ENCODE results near the gene ACP4.

ACP4 gene

GRCh38 chr19:50833802-50834167, 43.6 kb downstream of the ACP4 start:
- TF ChIP-seq REST (IDR thresholded peaks at IDR 0.05; ENCODE audit: insufficient read depth in 1 of 2, low read depth in 2 of 2, low read length in 2 of 2) (no peak), POLR2AphosphoS5 (IDR thresholded peaks at IDR 0.05; ENCODE audit: low read depth, low read length) (no peak)

DNA sequence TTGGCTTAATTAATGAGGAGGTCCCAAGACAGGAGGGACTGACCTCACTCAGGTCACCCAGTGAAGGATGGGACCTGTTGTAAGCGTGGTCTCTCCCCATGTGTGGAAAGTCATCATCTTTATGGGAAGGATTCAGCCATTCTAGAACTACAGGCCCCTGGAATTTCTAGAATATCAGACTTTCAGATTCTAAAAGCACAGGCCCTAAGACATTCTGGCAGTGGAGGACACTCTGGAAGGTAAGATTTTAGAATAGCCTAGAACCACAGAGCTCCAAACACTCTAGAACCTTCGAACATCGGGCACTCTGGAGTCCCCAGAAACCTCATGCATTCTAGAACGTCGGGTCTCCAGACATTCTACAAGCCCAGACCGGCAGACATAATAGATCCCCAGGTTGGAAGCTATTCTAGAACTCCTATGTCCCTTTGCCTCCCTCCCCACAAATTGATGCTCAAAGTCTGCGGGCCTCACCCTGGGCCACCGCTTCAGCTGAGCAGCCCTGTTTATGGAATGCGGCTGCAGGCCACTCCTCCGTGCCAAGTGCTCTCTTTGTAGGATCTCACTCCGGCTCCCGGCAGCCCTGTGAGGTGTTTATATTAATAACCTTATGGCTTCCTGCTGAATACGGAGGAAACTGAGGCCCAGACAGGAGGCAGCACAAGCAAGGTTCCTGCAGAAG, 45.0 kb downstream of the ACP4 start:
- TF ChIP-seq FOXP2 (optimal IDR thresholded peaks at IDR 0.05; ENCODE audit: borderline replicate concordance, extremely low read depth, extremely low read length, insufficient read depth) = no peak
- no peak for TF ChIP-seq TAF1 (IDR thresholded peaks at IDR 0.05; ENCODE audit: borderline replicate concordance, insufficient read depth, low read length)
- no peak for TF ChIP-seq POLR2AphosphoS5 (IDR thresholded peaks at IDR 0.05; ENCODE audit: low read depth, low read length)
- TF ChIP-seq SIN3A (IDR thresholded peaks at IDR 0.05; ENCODE audit: borderline replicate concordance, insufficient read depth, low read length) = no peak
- no peak for TF ChIP-seq REST (IDR thresholded peaks at IDR 0.05; ENCODE audit: insufficient read depth in 1 of 2, low read depth in 2 of 2, low read length in 2 of 2)

DNA sequence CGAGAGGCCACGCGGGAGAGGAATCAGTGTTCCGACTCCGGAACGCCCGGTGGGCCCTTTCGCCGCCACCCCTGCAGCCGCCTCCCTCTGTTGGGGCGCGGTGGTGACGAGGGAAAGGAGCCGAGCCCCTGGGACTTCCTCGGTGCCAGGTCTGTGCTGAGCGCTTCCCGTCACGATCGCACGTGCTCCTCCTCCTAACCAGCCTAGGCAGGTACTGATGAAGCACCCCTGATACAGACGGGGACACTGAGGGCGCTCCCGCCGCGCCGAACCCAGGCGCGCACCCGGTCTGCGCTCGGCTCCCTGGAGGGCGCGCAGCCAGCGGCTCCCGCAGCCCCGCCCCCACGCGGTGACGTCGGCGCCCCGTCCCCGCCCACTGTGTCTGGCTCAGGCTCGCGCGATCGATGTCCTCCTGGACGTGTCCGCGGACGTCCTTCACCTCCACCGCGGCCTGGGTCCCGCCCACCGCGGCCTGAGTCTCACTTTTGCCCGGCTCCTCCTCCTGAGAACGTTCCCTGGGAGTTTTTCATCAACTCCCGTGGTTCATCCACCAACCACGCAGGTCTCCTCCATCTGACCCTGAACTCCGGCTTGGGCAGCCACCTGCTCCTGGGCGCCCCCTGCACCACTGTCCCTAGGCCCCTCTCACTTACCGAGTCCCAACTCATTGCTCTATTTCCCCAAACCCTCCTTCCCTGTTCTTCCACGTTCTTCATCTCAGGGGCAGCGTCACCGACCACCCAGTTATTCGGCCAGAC, 45.7 kb downstream of the ACP4 start:
- TF ChIP-seq FOXP2 (optimal IDR thresholded peaks at IDR 0.05; ENCODE audit: borderline replicate concordance, extremely low read depth, extremely low read length, insufficient read depth) = peak; percentile 52
- TF ChIP-seq POLR2AphosphoS5 (IDR thresholded peaks at IDR 0.05; ENCODE audit: low read depth, low read length) = no peak
- TF ChIP-seq SIN3A (IDR thresholded peaks at IDR 0.05; ENCODE audit: borderline replicate concordance, insufficient read depth, low read length) = no peak
- TF ChIP-seq REST (IDR thresholded peaks at IDR 0.05; ENCODE audit: insufficient read depth in 1 of 2, low read depth in 2 of 2, low read length in 2 of 2) = no peak
- TF ChIP-seq TAF1 (IDR thresholded peaks at IDR 0.05; ENCODE audit: borderline replicate concordance, insufficient read depth, low read length) = no peak

DNA sequence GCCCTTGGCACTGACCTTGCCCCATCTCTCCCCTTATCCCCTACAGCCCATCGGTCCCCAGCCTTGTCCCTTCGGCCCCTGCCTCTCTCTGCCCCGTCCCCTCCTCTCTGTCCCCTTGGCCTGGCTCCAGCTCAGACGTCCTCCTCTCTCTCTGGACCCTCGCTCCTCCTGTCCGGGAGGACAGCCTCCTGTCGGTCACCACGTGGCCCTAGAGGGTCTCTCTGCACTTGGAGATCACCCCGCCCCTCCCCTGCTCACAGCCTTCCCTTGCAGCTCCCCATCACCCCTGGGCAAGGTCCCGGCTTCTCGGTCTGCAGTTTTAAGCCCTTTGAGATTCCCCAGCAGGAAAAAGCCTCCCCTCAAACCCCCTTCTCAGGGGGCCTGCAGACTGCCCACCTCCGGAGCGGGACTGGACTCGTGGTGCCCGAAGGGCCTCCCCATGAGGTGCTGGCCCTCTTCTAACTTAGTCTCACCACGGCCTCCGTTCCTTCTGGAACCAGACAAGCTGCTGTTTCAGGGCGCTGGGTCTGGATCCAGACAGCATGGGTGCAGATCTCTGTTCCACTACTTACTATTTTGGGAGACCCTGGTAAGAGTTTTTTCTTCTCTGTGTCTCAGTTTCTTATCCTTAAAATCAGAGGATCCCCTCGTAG, 46.5 kb downstream of the ACP4 start:
- TF ChIP-seq SIN3A (IDR thresholded peaks at IDR 0.05; ENCODE audit: borderline replicate concordance, insufficient read depth, low read length) (no peak), FOXP2 (optimal IDR thresholded peaks at IDR 0.05; ENCODE audit: borderline replicate concordance, extremely low read depth, extremely low read length, insufficient read depth) (no peak), TAF1 (IDR thresholded peaks at IDR 0.05; ENCODE audit: borderline replicate concordance, insufficient read depth, low read length) (no peak), REST (IDR thresholded peaks at IDR 0.05; ENCODE audit: insufficient read depth in 1 of 2, low read depth in 2 of 2, low read length in 2 of 2) (no peak), POLR2AphosphoS5 (IDR thresholded peaks at IDR 0.05; ENCODE audit: low read depth, low read length) (no peak)

Measured in PFSK-1 (cell line).